GM21367 (cell line): ENCODE results near the gene CEP350.

Experiments
- ATAC-seq: cut with Tn5 transposase; IDR thresholded peaks from one replicate; pipeline ENCODE4 v1.9.1; 2021; ENCODE audit not compliant: unreplicated experiment

The CEP350 gene

GRCh38 chr1:180046674-180047073, 92.1 kb downstream of the CEP350 start:
- ATAC-seq, result no peak

- no peak for ATAC-seq
These were observed 99.3 kb downstream of the CEP350 start for GRCh38 chr1:180053594-180054567.

DNA sequence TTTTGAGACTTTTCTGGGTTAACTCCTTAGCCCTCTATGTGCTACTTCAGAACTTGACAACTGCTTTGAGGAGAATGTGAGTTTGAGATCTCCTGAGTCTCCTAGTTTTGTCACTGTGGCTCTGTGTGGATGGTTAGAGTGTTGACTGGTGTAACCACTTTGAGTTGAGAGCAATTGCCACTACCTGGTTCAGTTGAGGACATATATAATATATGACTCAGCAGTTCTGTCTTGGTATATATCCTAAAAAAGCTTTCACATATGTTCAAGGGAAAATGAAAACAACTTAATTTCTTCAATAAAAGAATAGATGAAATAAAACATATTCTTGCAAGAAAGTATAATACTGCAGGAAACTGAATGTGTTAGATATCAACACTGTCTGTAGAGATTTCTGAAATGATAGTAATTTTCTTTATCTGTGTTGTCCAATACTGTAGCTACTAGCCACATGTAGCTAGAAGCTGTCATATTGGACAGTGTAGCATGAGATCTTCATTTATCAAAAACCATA, 103.3 kb downstream of the CEP350 start:
- ATAC-seq, result no peak

DNA sequence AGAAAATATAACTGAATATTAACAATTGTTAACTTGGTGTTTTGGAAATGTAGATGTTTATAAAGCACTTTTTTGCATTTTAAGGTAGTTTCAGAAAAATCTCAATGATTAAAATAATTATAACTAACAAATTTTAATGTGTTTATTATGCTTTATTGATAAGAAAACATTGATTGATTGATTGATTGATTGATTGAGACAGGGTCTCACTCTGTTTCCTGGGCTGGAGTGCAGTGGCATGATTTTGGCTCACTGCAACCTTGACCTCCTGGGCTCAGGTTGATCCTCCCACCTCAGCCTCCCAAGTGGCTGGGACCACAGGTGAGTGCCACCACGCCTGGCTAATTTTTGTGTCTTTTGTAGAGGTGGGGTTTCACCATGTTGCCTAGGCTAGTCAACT, 106.4 kb downstream of the CEP350 start:
- ATAC-seq, result no peak

DNA sequence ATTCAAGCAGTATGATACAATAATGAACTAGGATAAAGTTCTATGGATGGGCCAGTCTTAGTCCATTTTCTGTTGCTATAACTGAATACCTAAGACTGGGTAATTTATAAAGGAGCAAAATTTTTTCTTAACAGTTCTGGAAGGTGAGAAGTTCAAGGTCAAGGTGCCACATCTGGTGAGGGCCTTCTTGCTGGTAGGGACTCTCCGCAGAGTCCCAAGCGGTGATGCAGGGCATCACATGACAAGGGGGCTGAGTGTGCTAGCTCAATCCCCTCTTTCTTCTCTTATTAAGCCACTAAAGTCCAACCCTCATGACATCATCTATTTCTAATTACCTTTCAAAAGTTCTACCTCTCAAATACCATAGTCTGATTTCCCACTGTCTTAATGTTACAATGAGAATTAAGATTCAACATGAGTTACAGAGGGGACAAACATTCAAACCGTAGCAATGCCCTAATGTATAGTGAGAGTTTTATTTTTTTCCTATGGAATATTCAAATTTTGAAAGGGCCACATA, 107.9 kb downstream of the CEP350 start:
- no peak for ATAC-seq

DNA sequence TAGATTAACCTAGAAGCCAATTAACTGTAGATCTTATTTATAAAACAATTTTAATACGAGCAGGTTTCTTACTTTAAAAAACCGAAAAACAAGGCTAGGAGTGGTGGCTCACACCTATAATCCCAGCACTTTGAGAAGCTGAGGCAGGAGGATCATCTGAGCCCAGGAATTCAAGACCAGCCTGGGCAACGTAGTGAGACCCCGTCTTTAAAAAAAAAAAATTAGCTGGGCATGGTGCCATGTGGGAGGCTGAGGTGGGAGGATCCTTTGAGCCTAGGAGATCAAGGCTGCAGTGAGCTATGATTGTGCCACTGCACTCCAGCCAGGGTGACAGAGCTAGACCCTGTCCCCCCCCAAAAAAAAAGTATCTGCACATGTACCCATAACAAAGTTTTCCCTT, 110.8 kb downstream of the CEP350 start:
- ATAC-seq, result no peak

DNA sequence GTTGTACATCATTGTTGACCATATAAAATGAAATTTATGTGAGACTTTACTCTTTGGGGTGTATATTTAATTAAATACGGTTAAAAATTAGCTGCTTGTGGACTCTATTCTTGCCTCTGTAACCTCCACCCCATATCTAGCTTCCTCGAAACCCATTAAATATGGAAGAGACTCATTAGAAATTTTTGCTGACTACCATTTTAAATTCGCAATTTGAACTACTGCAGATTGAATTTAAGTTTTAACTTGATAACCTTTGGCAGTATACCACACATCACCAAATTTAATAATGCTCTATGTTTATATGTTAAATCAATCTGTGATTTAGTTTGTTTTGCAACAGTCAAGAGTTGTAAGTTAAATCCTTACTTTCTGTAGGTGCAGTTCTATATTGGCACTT, 111.5 kb downstream of the CEP350 start:
- no peak for ATAC-seq

DNA sequence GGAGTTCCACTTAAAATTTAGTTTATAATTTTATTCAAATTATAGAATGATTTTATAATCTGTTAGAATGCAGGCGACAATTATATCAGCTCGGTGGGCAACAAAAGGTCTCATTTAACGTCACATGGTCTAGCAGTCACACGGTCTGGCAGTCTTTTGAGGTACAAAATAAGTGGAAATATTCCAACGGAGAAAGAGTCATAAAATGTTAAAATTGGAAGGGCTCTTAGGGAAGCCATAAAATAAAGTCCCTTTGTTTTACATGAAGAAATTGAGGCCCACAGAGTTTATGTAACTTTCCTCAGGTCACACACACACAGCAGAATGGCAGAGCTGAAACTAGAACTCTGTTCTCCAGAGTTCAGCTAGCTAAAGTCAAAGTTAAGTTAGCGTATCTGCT, 115.7 kb downstream of the CEP350 start:
- ATAC-seq, result no peak

- ATAC-seq, result no peak
These were observed 117.1 kb downstream of the CEP350 start for GRCh38 chr1:180071759-180072158.

DNA sequence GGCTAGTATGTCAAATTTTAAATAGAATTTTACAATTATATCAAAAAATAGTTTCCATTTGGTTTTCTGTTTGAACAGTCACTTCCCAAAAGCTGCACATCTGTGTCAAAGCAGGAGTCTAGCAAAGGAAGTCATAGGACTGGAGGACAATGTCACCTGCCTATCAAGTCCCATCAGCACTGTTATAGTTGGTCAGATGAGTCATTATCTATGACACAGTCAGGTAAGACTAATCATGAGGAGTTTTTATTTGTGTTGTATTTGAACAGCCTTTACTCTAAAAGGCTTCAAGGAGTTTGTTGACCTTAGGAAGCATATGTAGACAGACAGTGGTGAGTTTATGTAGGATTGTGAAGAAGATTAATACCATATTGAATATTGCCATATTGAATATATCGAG, 125.8 kb downstream of the CEP350 start:
- ATAC-seq, result no peak

DNA sequence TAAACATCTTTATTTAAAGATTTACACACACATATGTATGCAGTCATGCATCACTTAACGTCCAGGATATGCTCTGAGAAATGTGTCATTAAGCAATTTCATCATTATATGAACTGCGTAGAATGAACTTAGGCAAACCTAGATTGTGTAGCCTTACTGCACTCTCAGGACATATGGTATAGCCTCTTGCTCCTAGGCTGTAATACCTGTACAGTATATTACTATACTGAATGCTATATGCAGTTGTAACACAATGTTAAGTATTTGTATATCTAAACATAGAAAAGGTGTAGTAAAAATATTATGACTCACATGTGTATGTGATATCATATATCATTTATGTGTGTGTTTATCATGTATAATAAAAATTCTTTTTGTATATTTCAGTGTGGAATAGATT, 126.9 kb downstream of the CEP350 start:
- ATAC-seq, result no peak

GRCh38 chr1:180083164-180083563, 128.6 kb downstream of the CEP350 start:
- ATAC-seq, result no peak

DNA sequence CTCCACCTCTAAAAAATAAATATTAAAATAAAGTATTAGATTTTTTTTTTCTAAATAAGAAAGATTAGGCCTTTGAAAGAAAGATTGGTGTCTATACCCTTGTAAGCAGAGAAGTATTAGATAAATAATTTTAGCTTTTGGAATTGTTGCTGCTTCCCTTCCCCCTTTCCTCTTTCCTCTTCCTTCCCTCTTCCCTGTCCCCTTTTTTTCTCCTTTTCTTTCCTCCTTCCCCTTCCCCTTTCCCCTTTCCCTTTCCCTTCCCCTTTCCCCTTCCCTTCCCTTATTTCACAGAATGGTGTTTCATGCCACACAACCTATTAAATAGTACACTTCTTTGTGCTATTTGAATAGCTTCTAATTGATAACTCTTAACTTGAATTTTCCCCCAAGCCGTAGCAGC, 130.3 kb downstream of the CEP350 start:
- ATAC-seq, result no peak

GRCh38 chr1:180085331-180085730, 130.7 kb downstream of the CEP350 start:
- ATAC-seq, result no peak

DNA sequence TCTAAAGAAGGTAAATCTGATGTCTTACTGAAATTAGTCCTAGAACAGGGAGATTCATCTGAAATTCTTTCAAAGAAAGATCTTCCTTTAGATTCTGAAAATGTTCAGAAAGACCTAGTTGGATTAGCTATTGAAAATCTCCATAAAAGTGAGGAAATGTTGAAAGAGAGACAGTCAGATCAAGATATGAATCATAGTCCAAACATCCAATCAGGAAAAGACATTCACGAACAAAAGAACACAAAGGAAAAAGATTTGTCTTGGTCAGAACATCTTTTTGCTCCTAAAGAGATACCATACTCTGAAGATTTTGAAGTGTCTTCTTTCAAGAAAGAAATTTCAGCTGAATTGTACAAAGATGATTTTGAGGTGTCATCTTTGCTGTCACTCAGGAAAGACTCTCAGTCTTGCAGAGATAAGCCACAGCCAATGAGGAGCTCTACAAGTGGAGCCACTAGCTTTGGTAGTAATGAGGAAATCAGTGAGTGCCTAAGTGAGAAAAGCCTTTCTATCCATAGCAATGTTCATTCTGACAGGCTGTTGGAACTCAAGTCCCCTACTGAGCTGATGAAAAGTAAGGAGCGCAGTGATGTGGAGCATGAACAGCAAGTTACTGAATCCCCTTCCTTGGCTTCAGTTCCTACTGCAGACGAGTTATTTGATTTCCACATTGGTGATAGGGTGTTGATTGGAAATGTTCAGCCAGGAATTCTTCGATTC, 138.5 kb downstream of the CEP350 start:
- ATAC-seq, result no peak

DNA sequence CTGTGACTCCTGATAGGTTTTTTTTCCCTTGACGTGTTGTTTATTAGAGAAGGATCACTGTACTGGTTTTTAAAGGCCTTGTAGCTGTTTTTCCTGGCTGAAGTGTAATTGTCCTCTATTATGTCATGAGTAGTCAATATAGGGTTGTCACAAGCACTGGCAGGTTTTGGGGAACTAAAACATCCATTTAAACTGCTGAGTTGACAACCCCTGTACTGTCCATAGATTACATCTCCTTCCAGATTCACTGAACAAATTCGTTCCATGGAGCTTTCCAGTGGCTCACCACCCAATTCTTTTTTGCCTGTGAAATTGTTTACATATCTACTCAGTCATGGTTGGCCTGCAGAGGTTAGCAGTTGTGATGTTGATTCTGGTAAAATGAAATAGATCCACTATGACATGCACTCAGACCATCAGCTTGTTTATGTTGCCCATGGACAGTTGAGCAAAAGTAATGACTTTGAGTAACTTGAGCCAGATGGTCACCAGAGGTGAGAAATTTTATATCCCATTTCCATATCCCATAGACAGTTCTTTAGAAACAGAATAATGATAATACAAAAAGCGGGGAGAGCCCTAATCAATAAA, 140.2 kb downstream of the CEP350 start:
- no peak for ATAC-seq

GRCh38 chr1:180096584-180097325, 142.1 kb downstream of the CEP350 start:
- ATAC-seq, result no peak

DNA sequence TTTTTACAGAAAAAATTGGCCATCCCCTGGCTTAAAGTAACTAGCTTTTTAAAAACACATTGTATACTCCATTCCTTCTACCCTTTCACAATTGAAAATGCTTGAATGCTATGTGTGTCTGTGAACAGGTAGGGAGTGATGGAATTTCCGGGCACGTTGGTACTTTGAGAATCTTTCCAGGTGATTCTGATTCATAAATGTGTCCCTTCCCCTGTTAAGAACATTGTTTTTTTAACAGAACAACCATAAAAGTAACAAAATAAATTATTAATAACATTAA, 142.7 kb downstream of the CEP350 start:
- ATAC-seq, result no peak

GRCh38 chr1:180101411-180101810, 146.8 kb downstream of the CEP350 start:
- no peak for ATAC-seq

- no peak for ATAC-seq
These were observed 149.2 kb downstream of the CEP350 start for GRCh38 chr1:180103819-180104218.

GRCh38 chr1:180112091-180112490, 157.5 kb downstream of the CEP350 start:
- ATAC-seq, result no peak
